Activated CD4-positive, alpha-beta memory T cell treated with anti-CD3 and anti-CD28 coated beads for 36 hours (primary cell): ENCODE data around the gene MAML3. TPM values are rescaled to one million over a fixed set of nuclear protein-coding genes. Genes with fewer than 3 reads are reported as not detected.

Source experiments
- CTCF ChIA-PET: fragments of 350-600 bp; sonication (Branson Sonifier 250); formaldehyde crosslinking; loops from one replicate; lab custom pipeline; 2021; ENCODE audit warnings: antibody characterized with exemption, inconsistent platforms; lab: Charles Lee
- POLR2A ChIA-PET: fragments of 350-600 bp; sonication (Branson Sonifier 250); formaldehyde crosslinking; loops from one replicate; lab custom pipeline; 2021; ENCODE audit warnings: antibody characterized with exemption; lab: Charles Lee
- DNase-seq: peaks from one replicate; pipeline ENCODE4 v3.0.0-alpha.2; 2020
- H3K27ac Mint-ChIP-seq: one replicate; pipeline ENCODE4 v1.8.0; 2021; ENCODE audit warnings: mixed read lengths
- H3K27me3 Mint-ChIP-seq: one replicate; pipeline ENCODE4 v1.8.0; 2021; ENCODE audit warnings: mixed read lengths
- H3K36me3 Mint-ChIP-seq: one replicate; pipeline ENCODE4 v1.8.0; 2021; ENCODE audit warnings: mixed read lengths
- H3K4me1 Mint-ChIP-seq: one replicate; pipeline ENCODE4 v1.8.0; 2021; ENCODE audit warnings: low read depth, mixed read lengths
- H3K4me3 Mint-ChIP-seq: one replicate; pipeline ENCODE4 v1.8.0; 2021; ENCODE audit warnings: mild to moderate bottlenecking, mixed read lengths
- H3K9me3 Mint-ChIP-seq: one replicate; pipeline ENCODE4 v1.8.0; 2021; ENCODE audit warnings: mixed read lengths
- intact Hi-C: fragments of 100-400 bp; cut with micrococcal nuclease; formaldehyde crosslinking; loops from one replicate; pipeline ENCODE4 v1.15.1; 2023
- total RNA-seq, 2 experiments: library from RNA; stranded (reverse); gene quantifications; one replicate each; pipeline ENCODE4 v1.2.3, GENCODE V29; 2021

Gene MAML3
- total RNA-seq, 2 experiments from 2014 or later, result 0.51 to 0.76 TPM

DNA sequence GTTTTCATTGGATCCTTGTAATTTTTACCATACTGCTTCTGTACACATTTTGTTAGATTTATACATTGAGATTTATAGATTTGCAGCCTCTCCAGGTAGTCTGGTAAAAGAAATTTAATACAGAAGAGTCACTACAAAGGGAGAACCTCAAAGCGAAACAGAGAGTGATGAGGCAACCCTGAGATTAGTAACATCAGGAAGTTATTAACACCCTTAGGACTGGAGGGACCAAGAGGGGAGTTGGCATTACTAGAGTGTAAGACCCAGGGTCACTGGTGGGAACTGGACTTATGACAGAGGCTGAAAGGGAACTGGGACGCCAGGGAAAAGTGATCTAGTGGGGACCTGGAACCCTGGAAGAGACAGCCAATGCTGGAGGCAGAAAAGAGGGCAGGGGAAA, 20.6 kb upstream of the MAML3 start:
- Mint-ChIP-seq H3K9me3 (no peaks in the 10 kb centered on the region), H3K27ac (no peak overlapping the region), H3K27me3 (peaks cover 16% of the 10 kb centered on the region), H3K36me3 (no peaks in the 10 kb centered on the region), H3K4me1 (no peaks in the 10 kb centered on the region), H3K4me3 (no peak overlapping the region)
- no peak for DNase-seq
- ChIA-PET CTCF (no interaction called here), POLR2A (interaction anchor here (0.7 kb wide), 1 partner anchor 59 kb away, joined by 6 read pairs; no protein-coding TSS in a partner anchor)
- intact Hi-C loops, result no loop called here

DNA sequence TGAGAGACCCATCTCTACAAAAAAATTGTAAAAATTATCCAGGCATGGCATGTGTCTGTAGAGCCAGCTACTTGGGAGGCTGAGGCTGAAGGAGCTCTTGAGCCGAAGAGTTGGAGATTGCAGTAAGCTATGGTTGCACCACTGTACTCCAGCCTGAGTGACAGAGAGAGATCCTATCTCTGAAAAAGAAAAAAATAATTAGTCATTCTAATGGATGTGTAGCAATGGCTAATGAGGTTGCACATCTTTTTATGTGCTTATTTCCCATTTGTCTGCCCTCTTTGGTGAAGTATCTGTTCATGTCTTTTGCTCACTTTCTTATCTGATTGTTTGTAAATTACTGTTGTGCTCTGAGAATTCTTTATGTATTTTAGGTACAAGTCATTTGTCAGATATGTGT, 19.0 kb upstream of the MAML3 start:
- Mint-ChIP-seq H3K36me3 (no peaks in the 10 kb centered on the region), H3K9me3 (no peaks in the 10 kb centered on the region), H3K4me1 (no peaks in the 10 kb centered on the region), H3K27ac (no peak overlapping the region), H3K4me3 (no peak overlapping the region), H3K27me3 (peaks cover 15% of the 10 kb centered on the region)
- DNase-seq, result no peak
- POLR2A ChIA-PET, result no interaction called here
- CTCF ChIA-PET, result no interaction called here
- intact Hi-C loops, result no loop called here

DNA sequence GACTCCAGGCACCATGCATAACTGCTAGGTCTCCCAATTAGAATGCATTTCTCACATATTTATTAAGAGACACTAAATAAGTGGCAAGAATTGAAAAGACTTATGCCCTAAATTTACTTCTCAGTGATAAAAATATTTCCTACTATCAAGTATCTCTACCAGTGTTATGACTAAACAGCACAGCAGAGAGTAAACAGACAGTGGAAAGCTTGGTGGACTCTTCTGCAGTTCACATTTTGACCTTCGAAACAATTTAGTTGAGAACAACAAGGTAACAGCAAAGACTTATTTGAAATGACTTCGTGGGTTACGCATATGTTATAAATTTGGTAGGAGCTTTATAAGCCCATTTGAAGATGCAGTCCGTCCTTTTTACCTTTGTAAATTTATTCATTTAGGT, 16.3 kb upstream of the MAML3 start:
- POLR2A ChIA-PET, result no interaction called here
- intact Hi-C loops, result no loop called here
- no peak for DNase-seq
- Mint-ChIP-seq H3K4me1 (no peaks in the 10 kb centered on the region), H3K9me3 (no peaks in the 10 kb centered on the region), H3K4me3 (no peak overlapping the region), H3K27me3 (peaks cover 2% of the 10 kb centered on the region), H3K36me3 (no peaks in the 10 kb centered on the region), H3K27ac (no peak overlapping the region)
- CTCF ChIA-PET, result interaction anchor here (0.5 to 1.3 kb wide), 4 partner anchors 11 to 83 kb away, joined by 3 to 4 read pairs (median 3); no protein-coding TSS in a partner anchor

DNA sequence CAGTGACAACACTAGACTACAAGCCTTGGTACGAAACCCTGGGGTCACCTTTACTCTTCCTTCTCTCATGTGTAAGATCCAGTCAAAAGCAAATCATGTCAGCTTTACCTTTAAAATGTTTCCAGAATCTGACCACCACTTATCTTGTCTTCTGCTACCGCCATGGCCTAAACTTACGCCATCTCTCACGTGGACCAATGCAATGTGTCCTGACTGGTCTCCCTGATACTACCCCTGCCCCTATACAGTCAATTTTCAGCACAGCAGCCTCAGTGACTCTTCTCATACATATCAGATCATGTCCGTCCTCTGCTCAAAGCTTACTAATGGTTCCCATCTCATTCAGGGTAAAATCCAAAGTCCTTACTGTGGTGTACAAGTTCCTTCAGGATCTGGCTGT, 15.0 kb upstream of the MAML3 start:
- ChIA-PET CTCF (no interaction called here), POLR2A (no interaction called here)
- DNase-seq, result no peak
- Mint-ChIP-seq H3K9me3 (no peaks in the 10 kb centered on the region), H3K27ac (no peak overlapping the region), H3K4me3 (no peak overlapping the region), H3K4me1 (no peaks in the 10 kb centered on the region), H3K36me3 (no peaks in the 10 kb centered on the region), H3K27me3 (peaks cover 4% of the 10 kb centered on the region)
- intact Hi-C loops, result no loop called here

DNA sequence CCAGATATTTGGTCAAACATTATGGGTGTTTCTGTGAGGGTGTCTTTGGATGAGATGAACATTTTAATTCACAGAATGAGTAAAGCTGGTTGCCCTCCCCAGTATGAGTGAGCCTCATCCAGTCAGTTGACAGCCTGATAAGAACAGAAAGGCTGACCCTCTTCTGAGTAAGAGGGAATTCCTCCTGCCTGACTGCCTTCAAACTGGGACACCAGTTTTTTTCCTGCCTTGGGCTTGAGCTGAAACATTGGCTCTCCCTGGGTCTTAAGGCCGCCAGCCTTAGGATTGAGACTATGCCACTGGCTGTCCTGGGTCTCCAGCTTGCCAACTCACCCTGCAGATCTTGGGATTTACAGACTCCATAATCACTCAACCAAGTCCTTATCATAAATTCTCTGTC, 14.5 kb upstream of the MAML3 start:
- intact Hi-C loops, result no loop called here
- ChIA-PET POLR2A (no interaction called here), CTCF (no interaction called here)
- Mint-ChIP-seq H3K27ac (no peak overlapping the region), H3K36me3 (no peaks in the 10 kb centered on the region), H3K27me3 (peaks cover 4% of the 10 kb centered on the region), H3K4me3 (no peak overlapping the region), H3K9me3 (no peaks in the 10 kb centered on the region), H3K4me1 (no peaks in the 10 kb centered on the region)
- DNase-seq, result no peak

DNA sequence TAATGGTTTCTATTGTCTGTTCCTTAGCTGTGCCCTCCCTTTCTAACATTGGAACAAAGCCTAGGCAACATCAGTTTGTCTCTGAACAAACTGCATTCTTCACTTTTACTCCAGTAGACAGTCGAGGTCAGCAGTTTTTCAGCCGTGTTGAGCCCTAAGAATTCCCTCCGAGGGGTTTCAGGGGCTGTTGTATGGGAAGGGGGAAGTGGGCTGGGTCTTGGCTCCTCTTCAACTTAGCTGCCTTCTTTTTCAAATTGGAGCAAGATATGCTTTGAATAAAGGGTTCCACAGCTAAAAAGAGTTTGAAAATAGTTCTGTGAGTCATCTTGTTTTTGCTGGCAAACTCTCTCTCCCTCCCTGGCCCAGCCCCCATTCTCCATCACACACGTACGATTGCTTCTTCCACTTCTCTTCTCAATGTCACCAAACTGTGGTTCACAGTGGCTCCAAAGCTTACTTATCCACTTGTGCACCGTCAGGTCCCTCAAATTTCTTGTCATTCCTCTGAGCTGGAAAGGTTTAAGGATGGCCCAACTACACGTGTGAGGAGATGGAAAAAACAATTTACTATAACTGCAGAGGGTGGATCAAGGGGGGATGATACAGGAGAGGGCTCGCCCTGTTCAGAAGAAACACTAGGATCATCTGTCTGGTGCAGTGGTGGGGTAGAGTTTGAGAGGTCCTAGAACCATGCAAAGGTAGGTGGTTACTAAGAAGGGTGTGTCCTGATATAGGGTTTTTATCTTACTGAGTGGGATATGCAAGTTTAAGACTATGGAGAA, 9.2 kb upstream of the MAML3 start:
- intact Hi-C loops, result no loop called here
- ChIA-PET POLR2A (no interaction called here), CTCF (no interaction called here)
- peaks cover 3% of the 10 kb centered on the region for H3K27me3 Mint-ChIP-seq
- H3K4me1 Mint-ChIP-seq, result peaks cover 5% of the 10 kb centered on the region
- H3K9me3 Mint-ChIP-seq, result peaks cover 7% of the 10 kb centered on the region
- no peak overlapping the region for H3K27ac Mint-ChIP-seq
- peaks cover 2% of the 10 kb centered on the region for H3K36me3 Mint-ChIP-seq
- H3K4me3 Mint-ChIP-seq, result no peak overlapping the region
- no peak for DNase-seq

DNA sequence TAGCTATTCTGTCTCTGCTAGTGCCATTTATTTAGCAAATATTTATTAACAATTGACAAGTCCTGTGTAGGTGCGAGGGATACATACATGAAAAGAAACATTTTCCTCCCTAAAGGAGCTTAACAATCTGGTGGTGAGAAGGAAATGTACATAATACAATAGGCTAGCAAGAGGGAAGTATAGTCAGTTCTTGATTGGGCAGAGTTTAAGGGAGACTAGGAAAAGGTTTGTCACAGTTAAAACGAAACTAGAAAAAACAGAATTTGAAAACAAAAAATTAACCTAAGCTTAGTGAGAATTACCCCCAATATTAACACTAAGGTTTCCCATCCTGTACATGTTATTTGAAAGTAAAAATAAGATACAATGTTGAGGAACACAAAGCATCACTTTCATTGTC, 8.6 kb upstream of the MAML3 start:
- Mint-ChIP-seq H3K4me1 (peaks cover 6% of the 10 kb centered on the region), H3K9me3 (peaks cover 7% of the 10 kb centered on the region), H3K27ac (no peak overlapping the region), H3K36me3 (peaks cover 2% of the 10 kb centered on the region), H3K27me3 (peaks cover 3% of the 10 kb centered on the region), H3K4me3 (no peak overlapping the region)
- ChIA-PET CTCF (interaction anchor here (1.1 kb wide), 1 partner anchor 91 kb away, joined by 4 read pairs; no protein-coding TSS in a partner anchor), POLR2A (no interaction called here)
- no peak for DNase-seq
- intact Hi-C loops, result no loop called here

DNA sequence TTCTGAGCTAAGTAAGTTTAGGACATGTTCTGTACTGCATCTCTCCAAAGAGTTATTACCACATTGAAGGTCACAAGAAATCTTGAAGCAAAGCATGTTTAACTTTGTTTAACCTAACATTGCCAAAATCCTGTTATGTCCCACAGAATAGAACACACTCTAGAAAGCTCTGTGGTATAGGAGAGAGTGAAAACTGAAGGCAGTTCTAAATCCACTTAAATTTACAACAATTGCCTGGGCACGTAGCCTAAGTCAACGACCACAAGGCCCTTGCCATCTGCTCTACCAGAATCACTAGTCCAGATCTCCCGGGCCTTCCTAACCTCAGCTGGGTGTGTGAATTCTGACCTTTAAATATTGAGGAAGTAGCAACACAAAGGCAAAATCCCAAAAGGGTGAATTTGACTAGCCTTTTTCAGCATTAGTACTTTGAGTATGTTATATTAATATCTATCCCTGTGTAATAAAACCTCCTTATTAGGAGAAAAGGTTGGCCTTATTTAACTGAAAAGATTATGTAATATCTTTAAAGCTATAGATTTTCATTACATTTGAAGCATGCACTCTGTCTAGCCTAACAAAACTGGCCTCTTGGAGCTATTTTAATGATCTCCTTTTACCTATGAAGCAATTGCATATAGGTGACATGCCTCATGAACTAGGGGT, 4.5 kb upstream of the MAML3 start:
- intact Hi-C loops, result no loop called here
- POLR2A ChIA-PET, result no interaction called here
- peaks cover 12% of the 10 kb centered on the region for H3K27me3 Mint-ChIP-seq
- no peak overlapping the region for H3K27ac Mint-ChIP-seq
- CTCF ChIA-PET, result interaction anchor here (0.5 kb wide), 1 partner anchor 144 kb away, joined by 3 read pairs; no protein-coding TSS in a partner anchor
- H3K9me3 Mint-ChIP-seq, result peaks cover 7% of the 10 kb centered on the region
- peaks cover 34% of the 10 kb centered on the region for H3K4me1 Mint-ChIP-seq
- DNase-seq, result no peak
- no peak overlapping the region for H3K4me3 Mint-ChIP-seq
- peaks cover 2% of the 10 kb centered on the region for H3K36me3 Mint-ChIP-seq

DNA sequence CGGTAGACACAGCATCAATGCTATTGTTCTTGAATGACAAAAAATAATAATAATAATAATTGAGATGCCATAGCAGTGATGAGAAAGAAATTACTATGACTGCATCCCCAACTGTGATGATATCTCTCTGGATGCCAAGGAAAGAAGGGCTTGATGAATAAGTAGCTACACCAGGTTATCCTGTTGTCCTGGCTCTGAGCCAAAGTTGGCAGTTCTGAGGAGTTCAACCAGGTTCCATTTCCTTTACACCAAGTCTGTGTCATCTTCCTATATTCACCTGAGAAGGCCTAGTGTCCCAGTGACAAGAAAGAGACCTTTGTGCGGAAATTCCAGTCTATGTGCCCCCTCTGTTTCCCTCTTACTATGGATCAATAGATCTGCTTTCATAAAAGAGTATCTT, 3.4 kb upstream of the MAML3 start:
- Mint-ChIP-seq H3K27me3 (peaks cover 12% of the 10 kb centered on the region), H3K4me3 (no peak overlapping the region), H3K27ac (no peak overlapping the region), H3K9me3 (peaks cover 7% of the 10 kb centered on the region), H3K4me1 (peaks cover 35% of the 10 kb centered on the region), H3K36me3 (no peaks in the 10 kb centered on the region)
- peak; percentile 20 for DNase-seq
- ChIA-PET POLR2A (no interaction called here), CTCF (no interaction called here)
- intact Hi-C loops, result no loop called here

DNA sequence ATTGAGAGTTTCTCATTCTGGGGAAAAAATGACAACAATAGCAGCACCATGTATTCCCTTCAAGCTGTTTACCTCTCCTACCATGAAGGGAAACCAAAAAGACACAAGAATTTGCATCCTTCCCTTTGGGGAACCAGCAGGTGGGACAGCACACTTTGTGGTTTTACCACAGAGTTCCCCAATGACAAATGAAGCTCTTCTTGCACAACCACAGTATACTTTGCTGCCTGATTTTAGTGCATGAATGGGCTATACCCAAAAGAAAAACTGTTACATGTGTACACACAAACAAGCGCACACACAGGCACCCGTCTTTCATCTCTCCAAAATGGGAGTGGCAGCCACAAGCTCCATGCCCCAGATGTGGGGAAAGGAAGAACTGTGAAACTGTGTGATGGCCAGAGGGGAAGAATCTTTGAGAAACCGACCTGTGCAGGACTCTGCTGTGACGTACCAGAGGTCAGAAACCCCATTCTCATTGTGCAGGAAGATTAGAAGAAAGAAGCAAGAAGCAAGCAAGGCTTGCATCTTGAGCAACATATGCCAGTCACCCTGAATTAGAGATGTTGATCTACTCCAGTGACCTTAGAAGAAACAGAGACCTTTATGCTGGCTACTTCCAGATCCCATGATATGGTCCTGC, 2.7 kb upstream of the MAML3 start:
- H3K4me1 Mint-ChIP-seq, result peaks cover 38% of the 10 kb centered on the region
- H3K27ac Mint-ChIP-seq, result no peak overlapping the region
- H3K36me3 Mint-ChIP-seq, result no peaks in the 10 kb centered on the region
- POLR2A ChIA-PET, result interaction anchor here (0.8 to 1.1 kb wide), 2 partner anchors 53 to 65 kb away, joined by 3 to 4 read pairs; no protein-coding TSS in a partner anchor
- CTCF ChIA-PET, result interaction anchor here (0.8 to 1.5 kb wide), 4 partner anchors 53 to 98 kb away, joined by 3 to 4 read pairs (median 4); no protein-coding TSS in a partner anchor
- H3K27me3 Mint-ChIP-seq, result peaks cover 14% of the 10 kb centered on the region
- DNase-seq, result peak; percentile 70
- H3K9me3 Mint-ChIP-seq, result peaks cover 3% of the 10 kb centered on the region
- H3K4me3 Mint-ChIP-seq, result no peak overlapping the region
- intact Hi-C loops, result loop anchor here (1.0 kb wide), 2 partner anchors 53 to 297 kb away; no protein-coding TSS in a partner anchor

DNA sequence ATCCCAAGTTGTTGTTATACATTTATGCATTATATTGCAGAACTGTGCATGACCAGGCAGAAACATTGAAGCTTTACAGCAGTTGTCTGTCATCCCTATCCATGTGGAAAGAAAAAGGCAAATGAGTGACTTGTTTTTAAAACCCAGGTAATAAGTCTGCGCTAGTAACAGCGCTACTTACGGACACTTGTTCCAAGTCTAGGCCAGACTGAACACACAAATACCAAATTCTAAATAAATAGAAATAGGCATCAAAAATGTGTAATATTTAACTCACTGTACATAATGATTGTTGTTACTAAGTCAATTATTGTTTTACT, 548 bp upstream of the MAML3 start:
- peaks cover 45% of the 10 kb centered on the region for H3K4me1 Mint-ChIP-seq
- H3K36me3 Mint-ChIP-seq, result no peaks in the 10 kb centered on the region
- DNase-seq, result no peak
- intact Hi-C loops, result loop anchor here (1.0 to 5.0 kb wide), 7 partner anchors 97 to 1072 kb away; partner anchors contain the start of genes ELF2, NAA15, NDUFC1 and SCOC
- no peaks in the 10 kb centered on the region for H3K9me3 Mint-ChIP-seq
- ChIA-PET POLR2A (no interaction called here), CTCF (no interaction called here)
- H3K4me3 Mint-ChIP-seq, result peak overlapping the region; percentile 78
- peaks cover 16% of the 10 kb centered on the region for H3K27me3 Mint-ChIP-seq
- no peak overlapping the region for H3K27ac Mint-ChIP-seq

DNA sequence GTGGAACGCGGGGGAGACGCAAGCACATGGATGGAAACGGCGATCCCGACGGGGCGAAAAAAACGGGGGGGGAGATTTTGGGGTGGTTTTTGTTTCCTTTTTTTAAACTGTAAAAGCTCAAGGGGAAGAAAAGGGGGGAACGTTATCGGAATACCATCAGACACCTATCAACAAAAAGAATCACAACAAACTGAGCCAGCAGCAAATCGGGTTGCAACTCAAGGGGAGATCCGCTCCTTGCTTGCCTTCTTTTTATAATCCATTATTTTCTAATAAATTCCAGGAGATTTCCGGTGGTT, 616 bp downstream of the MAML3 start:
- no peak overlapping the region for H3K27ac Mint-ChIP-seq
- peaks cover 45% of the 10 kb centered on the region for H3K4me1 Mint-ChIP-seq
- peak overlapping the region; percentile 78 for H3K4me3 Mint-ChIP-seq
- peaks cover 26% of the 10 kb centered on the region for H3K27me3 Mint-ChIP-seq
- POLR2A ChIA-PET, result interaction anchor here (1.1 kb wide), 1 partner anchor 58 kb away, joined by 3 read pairs; no protein-coding TSS in a partner anchor
- CTCF ChIA-PET, result interaction anchor here (0.6 to 2.3 kb wide), 3 partner anchors 56 to 96 kb away, joined by 3 to 6 read pairs (median 3); no protein-coding TSS in a partner anchor
- H3K9me3 Mint-ChIP-seq, result no peaks in the 10 kb centered on the region
- DNase-seq, result no peak
- H3K36me3 Mint-ChIP-seq, result no peaks in the 10 kb centered on the region
- intact Hi-C loops, result loop anchor here (2.0 to 5.0 kb wide), 7 partner anchors 219 to 1071 kb away; partner anchors contain the start of genes ELF2, NAA15, NDUFC1 and SCOC
